HEK293T (cell line): ENCODE results near the gene NNMT.

ENCODE experiments used
- CTCF ChIA-PET: fragments of 350-600 bp; formaldehyde crosslinking; extraction: SDS; loops from one replicate; lab custom pipeline; 2021; ENCODE audit warnings: antibody characterized with exemption, inconsistent platforms; lab: Yijun Ruan, JAX
- POLR2A ChIA-PET: fragments of 350-600 bp; formaldehyde crosslinking; extraction: SDS; loops from one replicate; lab custom pipeline; 2020; ENCODE audit warnings: antibody characterized with exemption, inconsistent platforms; lab: Yijun Ruan, JAX
- DNase-seq: peaks from one replicate; pipeline ENCODE4 v3.0.0; 2012; ENCODE audit warnings: mixed read lengths; ENCODE audit errors: extremely low spot score
- ARNT ChIP-seq: fragments of 450-650 bp; IDR thresholded peaks from 2 replicates; pipeline ENCODE4 v1.6.1; 2017; ENCODE audit warnings: mild to moderate bottlenecking
- BHLHE40 ChIP-seq: fragments of 450-650 bp; IDR thresholded peaks from 2 replicates; pipeline ENCODE4 v1.6.1; 2016; ENCODE audit warnings: mild to moderate bottlenecking, moderate library complexity, borderline replicate concordance
- CTBP1 ChIP-seq: fragments of 450-650 bp; IDR thresholded peaks from 2 replicates; pipeline ENCODE4 v1.6.1; 2016; ENCODE audit warnings: borderline replicate concordance
- ELF4 ChIP-seq: fragments of 450-650 bp; IDR thresholded peaks from 2 replicates; pipeline ENCODE4 v1.6.1; 2017; ENCODE audit warnings: antibody characterized with exemption
- FOXA1 ChIP-seq: fragments of 450-650 bp; IDR thresholded peaks from 2 replicates; pipeline ENCODE4 v1.6.1; 2016; ENCODE audit warnings: mild to moderate bottlenecking
- FOXK2 ChIP-seq: fragments of 450-650 bp; IDR thresholded peaks from 2 replicates; pipeline ENCODE4 v1.6.1; 2016; ENCODE audit warnings: mild to moderate bottlenecking
- FOXM1 ChIP-seq: fragments of 450-650 bp; IDR thresholded peaks from 2 replicates; pipeline ENCODE4 v1.6.1; 2017; ENCODE audit warnings: mild to moderate bottlenecking, borderline replicate concordance
- HDGF ChIP-seq: fragments of 450-650 bp; IDR thresholded peaks from 2 replicates; pipeline ENCODE4 v1.6.1; 2017; ENCODE audit warnings: antibody characterized with exemption, borderline replicate concordance
- L3MBTL2 ChIP-seq: fragments of 450-650 bp; conservative IDR thresholded peaks from 2 replicates; pipeline ENCODE4 v1.6.1; 2016; ENCODE audit warnings: mild to moderate bottlenecking
- LEF1 ChIP-seq: fragments of 450-650 bp; IDR thresholded peaks from 2 replicates; pipeline ENCODE4 v1.6.1; 2017; ENCODE audit warnings: mild to moderate bottlenecking, borderline replicate concordance
- NFRKB ChIP-seq: fragments of 450-650 bp; IDR thresholded peaks from 2 replicates; pipeline ENCODE4 v1.6.1; 2016; ENCODE audit warnings: mild to moderate bottlenecking, moderate library complexity
- PKNOX1 ChIP-seq: fragments of 450-650 bp; IDR thresholded peaks from 2 replicates; pipeline ENCODE4 v1.6.1; 2016
- SP1 ChIP-seq: fragments of 450-650 bp; IDR thresholded peaks from 2 replicates; pipeline ENCODE4 v1.6.1; 2017
- SUZ12 ChIP-seq: fragments of 450-650 bp; IDR thresholded peaks from 2 replicates; pipeline ENCODE4 v1.6.1; 2016; ENCODE audit warnings: mild to moderate bottlenecking
- TARDBP ChIP-seq: fragments of 450-650 bp; IDR thresholded peaks from 2 replicates; pipeline ENCODE4 v1.6.1; 2016
- ZNF384 ChIP-seq: fragments of 450-650 bp; IDR thresholded peaks from 2 replicates; pipeline ENCODE4 v1.6.1; 2016

NNMT gene

GRCh38 chr11:114350022-114350421, 53.8 kb downstream of the NNMT start:
- CTCF ChIA-PET = no interaction called here
- POLR2A ChIA-PET = no interaction called here

GRCh38 chr11:114353443-114353842, 57.2 kb downstream of the NNMT start:
- DNase-seq = no peak
- ChIA-PET CTCF (no interaction called here), POLR2A (no interaction called here)
- TF ChIP-seq FOXM1 (no peak), ARNT (no peak), HDGF (no peak), LEF1 (no peak), NFRKB (no peak), ZNF384 (no peak), PKNOX1 (no peak), FOXA1 (no peak), SUZ12 (no peak), BHLHE40 (no peak), ELF4 (no peak)

More at GRCh38 chr11:114350022-114350421, 53.8 kb downstream of the NNMT start:
- no peak for DNase-seq
- TF ChIP-seq BHLHE40 (no peak), FOXK2 (no peak), FOXM1 (no peak), ZNF384 (no peak), PKNOX1 (no peak), ARNT (no peak), TARDBP (no peak), LEF1 (no peak), NFRKB (no peak), HDGF (no peak), CTBP1 (no peak), FOXA1 (no peak), SUZ12 (no peak), L3MBTL2 (no peak)

- ChIA-PET POLR2A (no interaction called here), CTCF (no interaction called here)
- DNase-seq = no peak
- no peak for TF ChIP-seq SUZ12
- TF ChIP-seq LEF1 = no peak
- TF ChIP-seq PKNOX1 = peak; percentile 85
- no peak for TF ChIP-seq FOXM1
- no peak for TF ChIP-seq NFRKB
- no peak for TF ChIP-seq FOXA1
- TF ChIP-seq CTBP1 = no peak
- no peak for TF ChIP-seq BHLHE40
Measured at GRCh38 chr11:114354076-114354475, 57.9 kb downstream of the NNMT start.

GRCh38 chr11:114358716-114359115, 62.5 kb downstream of the NNMT start:
- no peak for TF ChIP-seq SUZ12
- TF ChIP-seq SP1 = no peak
- TF ChIP-seq ELF4 = no peak
- no peak for TF ChIP-seq FOXK2
- TF ChIP-seq BHLHE40 = no peak
- no peak for TF ChIP-seq ZNF384
- TF ChIP-seq L3MBTL2 = no peak
- TF ChIP-seq TARDBP = no peak
- TF ChIP-seq CTBP1 = no peak
- TF ChIP-seq PKNOX1 = no peak
- TF ChIP-seq HDGF = no peak
- no peak for TF ChIP-seq LEF1
- no peak for TF ChIP-seq FOXM1
- no peak for TF ChIP-seq ARNT
- TF ChIP-seq NFRKB = no peak
- no peak for TF ChIP-seq FOXA1
- POLR2A ChIA-PET = no interaction called here
- no peak for DNase-seq
- CTCF ChIA-PET = no interaction called here

- DNase-seq = no peak
- CTCF ChIA-PET = no interaction called here
- POLR2A ChIA-PET = no interaction called here
- no peak for TF ChIP-seq LEF1
- no peak for TF ChIP-seq BHLHE40
- no peak for TF ChIP-seq ELF4
- TF ChIP-seq PKNOX1 = no peak
- TF ChIP-seq HDGF = no peak
- no peak for TF ChIP-seq FOXA1
- no peak for TF ChIP-seq L3MBTL2
- no peak for TF ChIP-seq ARNT
- TF ChIP-seq FOXM1 = no peak
- TF ChIP-seq NFRKB = no peak
- TF ChIP-seq FOXK2 = no peak
- no peak for TF ChIP-seq SP1
- no peak for TF ChIP-seq ZNF384
- no peak for TF ChIP-seq SUZ12
Measured at GRCh38 chr11:114359342-114359741, 63.1 kb downstream of the NNMT start.
